ENCODE results near the gene FRAT2. TPM values are rescaled to one million over a fixed set of nuclear protein-coding genes. Genes with fewer than 3 reads are reported as not detected.

FRAT2 gene
- total and polyA plus RNA-seq, 2 of the 13 experiments (the other 11 are each of a cell fraction or from before 2014, with no cell fraction given) = 7.2 to 14.1 TPM

DNA sequence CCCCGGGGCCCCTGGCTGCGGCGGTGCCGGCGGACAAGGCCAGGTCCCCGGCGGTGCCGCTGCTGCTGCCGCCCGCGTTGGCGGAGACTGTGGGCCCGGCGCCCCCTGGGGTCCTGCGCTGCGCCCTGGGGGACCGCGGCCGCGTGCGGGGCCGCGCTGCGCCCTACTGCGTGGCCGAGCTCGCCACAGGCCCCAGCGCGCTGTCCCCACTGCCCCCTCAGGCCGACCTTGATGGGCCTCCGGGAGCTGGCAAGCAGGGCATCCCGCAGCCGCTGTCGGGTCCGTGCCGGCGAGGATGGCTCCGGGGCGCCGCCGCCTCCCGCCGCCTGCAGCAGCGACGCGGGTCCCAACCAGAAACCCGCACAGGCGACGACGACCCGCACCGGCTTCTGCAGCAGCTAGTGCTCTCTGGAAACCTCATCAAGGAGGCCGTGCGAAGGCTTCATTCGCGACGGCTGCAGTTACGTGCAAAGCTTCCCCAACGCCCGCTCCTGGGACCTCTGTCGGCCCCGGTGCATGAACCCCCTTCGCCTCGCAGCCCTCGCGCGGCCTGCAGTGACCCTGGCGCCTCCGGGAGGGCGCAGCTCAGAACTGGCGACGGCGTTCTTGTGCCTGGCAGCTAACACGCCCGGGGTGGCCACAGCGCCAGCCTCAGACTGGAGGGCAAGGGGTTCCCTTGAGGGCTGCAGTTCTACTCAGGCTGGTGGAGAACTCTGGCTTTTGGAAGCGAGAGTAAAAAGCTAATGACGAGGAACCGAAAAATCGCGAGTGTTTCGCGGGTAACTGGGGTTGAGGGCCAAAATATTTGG, 14.7 kb downstream of the FRAT2 start (continued):
- no peak for TF ChIP-seq GTF3A (CRISPR knock-in tag; conservative IDR thresholded peaks at IDR 0.05)
- TF ChIP-seq ZNF792 (CRISPR knock-in tag; IDR thresholded peaks at IDR 0.05) = 0 out of 2 replicates have a peak, but pooled peaks have one; percentile 37
- TF ChIP-seq, protein P1, sequence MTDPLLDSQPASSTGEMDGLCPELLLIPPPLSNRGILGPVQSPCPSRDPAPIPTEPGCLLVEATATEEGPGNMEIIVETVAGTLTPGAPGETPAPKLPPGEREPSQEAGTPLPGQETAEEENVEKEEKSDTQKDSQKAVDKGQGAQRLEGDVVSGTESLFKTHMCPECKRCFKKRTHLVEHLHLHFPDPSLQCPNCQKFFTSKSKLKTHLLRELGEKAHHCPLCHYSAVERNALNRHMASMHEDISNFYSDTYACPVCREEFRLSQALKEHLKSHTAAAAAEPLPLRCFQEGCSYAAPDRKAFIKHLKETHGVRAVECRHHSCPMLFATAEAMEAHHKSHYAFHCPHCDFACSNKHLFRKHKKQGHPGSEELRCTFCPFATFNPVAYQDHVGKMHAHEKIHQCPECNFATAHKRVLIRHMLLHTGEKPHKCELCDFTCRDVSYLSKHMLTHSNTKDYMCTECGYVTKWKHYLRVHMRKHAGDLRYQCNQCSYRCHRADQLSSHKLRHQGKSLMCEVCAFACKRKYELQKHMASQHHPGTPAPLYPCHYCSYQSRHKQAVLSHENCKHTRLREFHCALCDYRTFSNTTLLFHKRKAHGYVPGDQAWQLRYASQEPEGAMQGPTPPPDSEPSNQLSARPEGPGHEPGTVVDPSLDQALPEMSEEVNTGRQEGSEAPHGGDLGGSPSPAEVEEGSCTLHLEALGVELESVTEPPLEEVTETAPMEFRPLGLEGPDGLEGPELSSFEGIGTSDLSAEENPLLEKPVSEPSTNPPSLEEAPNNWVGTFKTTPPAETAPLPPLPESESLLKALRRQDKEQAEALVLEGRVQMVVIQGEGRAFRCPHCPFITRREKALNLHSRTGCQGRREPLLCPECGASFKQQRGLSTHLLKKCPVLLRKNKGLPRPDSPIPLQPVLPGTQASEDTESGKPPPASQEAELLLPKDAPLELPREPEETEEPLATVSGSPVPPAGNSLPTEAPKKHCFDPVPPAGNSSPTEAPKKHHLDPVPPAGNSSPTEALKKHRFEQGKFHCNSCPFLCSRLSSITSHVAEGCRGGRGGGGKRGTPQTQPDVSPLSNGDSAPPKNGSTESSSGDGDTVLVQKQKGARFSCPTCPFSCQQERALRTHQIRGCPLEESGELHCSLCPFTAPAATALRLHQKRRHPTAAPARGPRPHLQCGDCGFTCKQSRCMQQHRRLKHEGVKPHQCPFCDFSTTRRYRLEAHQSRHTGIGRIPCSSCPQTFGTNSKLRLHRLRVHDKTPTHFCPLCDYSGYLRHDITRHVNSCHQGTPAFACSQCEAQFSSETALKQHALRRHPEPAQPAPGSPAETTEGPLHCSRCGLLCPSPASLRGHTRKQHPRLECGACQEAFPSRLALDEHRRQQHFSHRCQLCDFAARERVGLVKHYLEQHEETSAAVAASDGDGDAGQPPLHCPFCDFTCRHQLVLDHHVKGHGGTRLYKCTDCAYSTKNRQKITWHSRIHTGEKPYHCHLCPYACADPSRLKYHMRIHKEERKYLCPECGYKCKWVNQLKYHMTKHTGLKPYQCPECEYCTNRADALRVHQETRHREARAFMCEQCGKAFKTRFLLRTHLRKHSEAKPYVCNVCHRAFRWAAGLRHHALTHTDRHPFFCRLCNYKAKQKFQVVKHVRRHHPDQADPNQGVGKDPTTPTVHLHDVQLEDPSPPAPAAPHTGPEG (CRISPR knock-in tag; IDR thresholded peaks at IDR 0.05) = 0 out of 2 replicates have a peak, but pooled peaks have one; percentile 15
- TF ChIP-seq SAP130 (CRISPR knock-in tag; IDR thresholded peaks at IDR 0.05; ENCODE audit: low read depth) = peak; percentile 73
- no peak for TF ChIP-seq ZNF557 (CRISPR knock-in tag; IDR thresholded peaks at IDR 0.05)
- TF ChIP-seq ZNF383 (CRISPR knock-in tag; IDR thresholded peaks at IDR 0.05; ENCODE audit: borderline replicate concordance) = no peak
- peak; percentile 4; the same call in 1 of the 2 replicates for TF ChIP-seq FOSL2 (CRISPR knock-in tag; IDR thresholded peaks at IDR 0.05)
- TF ChIP-seq CENPX (CRISPR knock-in tag; IDR thresholded peaks at IDR 0.05) = no peak
- TF ChIP-seq ARID4A (CRISPR knock-in tag; IDR thresholded peaks at IDR 0.05; ENCODE audit: borderline replicate concordance) = peak; percentile 7; the same call in 1 of the 2 replicates
- peak; percentile 66 for TF ChIP-seq PHF8 (CRISPR knock-in tag; IDR thresholded peaks at IDR 0.05)
- no peak for TF ChIP-seq ZSCAN25 (CRISPR knock-in tag; IDR thresholded peaks at IDR 0.05)
- no peak for TF ChIP-seq ZNF562 (CRISPR knock-in tag; IDR thresholded peaks at IDR 0.05; ENCODE audit: borderline replicate concordance)
- TF ChIP-seq, protein P2, sequence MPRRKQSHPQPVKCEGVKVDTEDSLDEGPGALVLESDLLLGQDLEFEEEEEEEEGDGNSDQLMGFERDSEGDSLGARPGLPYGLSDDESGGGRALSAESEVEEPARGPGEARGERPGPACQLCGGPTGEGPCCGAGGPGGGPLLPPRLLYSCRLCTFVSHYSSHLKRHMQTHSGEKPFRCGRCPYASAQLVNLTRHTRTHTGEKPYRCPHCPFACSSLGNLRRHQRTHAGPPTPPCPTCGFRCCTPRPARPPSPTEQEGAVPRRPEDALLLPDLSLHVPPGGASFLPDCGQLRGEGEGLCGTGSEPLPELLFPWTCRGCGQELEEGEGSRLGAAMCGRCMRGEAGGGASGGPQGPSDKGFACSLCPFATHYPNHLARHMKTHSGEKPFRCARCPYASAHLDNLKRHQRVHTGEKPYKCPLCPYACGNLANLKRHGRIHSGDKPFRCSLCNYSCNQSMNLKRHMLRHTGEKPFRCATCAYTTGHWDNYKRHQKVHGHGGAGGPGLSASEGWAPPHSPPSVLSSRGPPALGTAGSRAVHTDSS (CRISPR knock-in tag; conservative IDR thresholded peaks at IDR 0.05) = no peak
- TF ChIP-seq ZNF878 (CRISPR knock-in tag; IDR thresholded peaks at IDR 0.05) = no peak
- peak; percentile 61 for TF ChIP-seq ZMYM4 (CRISPR knock-in tag; IDR thresholded peaks at IDR 0.05)
- TF ChIP-seq ELF1 (CRISPR knock-in tag; IDR thresholded peaks at IDR 0.05) = no peak
